HG03135 (cell line): ENCODE data around the gene TTC28.
"Not testable (repeated sequence)": the region's sequence is repeated elsewhere in the genome, so short reads cannot be mapped to it uniquely, and the experiment has no call there.

Experiments used
- ATAC-seq: cut with Tn5 transposase; IDR thresholded peaks from one replicate; pipeline ENCODE4 v1.9.1; 2021; ENCODE audit warnings: mild to moderate bottlenecking, moderate library complexity; ENCODE audit not compliant: unreplicated experiment

The TTC28 gene

DNA sequence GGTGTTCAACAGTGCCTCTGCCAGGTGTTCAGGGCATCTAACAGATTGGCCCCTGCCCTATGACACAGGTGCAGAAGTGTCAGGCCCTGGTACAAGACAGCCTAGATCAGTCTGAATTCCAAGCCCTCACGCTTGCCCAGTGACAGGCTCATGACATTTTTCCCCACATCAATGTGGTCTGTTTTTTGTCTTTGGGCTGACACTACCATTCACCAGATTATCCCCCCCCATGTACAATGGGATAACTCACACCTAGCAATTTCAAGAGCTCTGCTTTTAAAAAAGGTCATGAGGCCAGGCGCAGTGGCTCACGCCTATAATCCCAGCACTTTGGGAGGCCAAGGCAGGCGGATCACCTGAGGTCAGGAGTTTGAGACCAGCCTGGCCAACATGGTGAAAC lies 605.1 kb downstream of the TTC28 start:
- ATAC-seq: no peak

- ATAC-seq: no peak
Measured at GRCh38 chr22:28072066-28072465, 607.6 kb downstream of the TTC28 start.

DNA sequence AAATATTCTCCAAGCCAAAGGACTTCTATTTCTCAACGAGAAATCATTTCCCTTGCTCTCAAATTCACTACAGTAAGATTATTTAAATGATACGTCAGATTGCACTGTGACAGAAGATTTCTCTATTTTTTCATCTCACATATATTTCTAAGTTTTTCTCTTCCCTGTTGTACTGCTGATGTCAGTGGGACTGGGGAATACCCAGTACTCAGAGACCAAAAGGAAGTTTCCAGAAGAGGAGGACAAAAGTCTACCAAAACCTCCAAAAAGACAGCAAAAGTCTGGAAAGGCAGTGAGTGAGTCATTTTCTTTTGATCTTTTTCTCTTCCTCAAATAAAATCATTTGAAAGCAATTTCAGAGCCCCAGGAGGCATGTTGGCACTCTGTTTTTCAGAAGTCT lies 610.8 kb downstream of the TTC28 start:
- no peak for ATAC-seq

DNA sequence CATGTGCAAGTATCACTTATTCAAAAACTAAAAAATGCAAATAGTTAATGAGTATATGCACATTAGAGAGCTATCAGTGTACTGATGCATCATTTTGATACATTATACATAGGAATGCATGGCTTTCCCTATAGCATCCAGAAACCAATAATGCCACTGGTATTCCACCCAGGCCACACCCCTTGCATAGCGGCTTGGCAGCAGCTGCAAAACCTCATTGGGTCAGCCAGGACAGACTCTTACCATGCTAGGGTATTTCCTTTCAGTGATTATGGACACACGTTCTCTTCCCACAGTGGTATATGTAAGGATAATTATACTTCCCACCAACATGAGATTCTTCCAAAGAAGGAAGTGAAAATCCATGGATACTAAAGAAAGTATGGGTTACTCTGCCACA lies 614.7 kb downstream of the TTC28 start:
- ATAC-seq: no peak

DNA sequence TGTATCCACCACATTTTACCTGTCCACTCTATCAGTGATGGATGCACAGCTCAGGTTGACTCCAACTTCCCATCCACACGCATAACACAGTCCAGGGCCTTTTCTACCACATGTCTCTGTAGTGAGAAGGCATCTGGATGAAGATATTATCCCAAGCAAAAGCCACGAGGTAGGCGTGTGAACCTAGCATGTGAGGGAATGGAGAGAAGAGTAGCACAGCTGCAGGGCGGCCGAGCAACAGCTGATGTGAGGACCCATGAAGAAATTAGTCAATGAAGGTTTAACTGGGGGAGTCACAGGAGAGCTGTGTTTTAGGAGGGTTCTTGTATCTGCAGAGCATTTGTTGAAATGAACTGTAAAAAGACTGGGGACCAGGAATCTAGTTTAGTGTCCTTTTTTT lies 616.0 kb downstream of the TTC28 start:
- ATAC-seq: no peak

GRCh38 chr22:28060594-28060993 lies 619.0 kb downstream of the TTC28 start:
- not testable (repeated sequence) for ATAC-seq

GRCh38 chr22:28058036-28058435 lies 621.6 kb downstream of the TTC28 start:
- ATAC-seq: no peak

- no peak for ATAC-seq
Measured at GRCh38 chr22:28054819-28055208, 624.8 kb downstream of the TTC28 start.

- ATAC-seq: no peak
Measured at GRCh38 chr22:28053896-28054818, 625.5 kb downstream of the TTC28 start.

DNA sequence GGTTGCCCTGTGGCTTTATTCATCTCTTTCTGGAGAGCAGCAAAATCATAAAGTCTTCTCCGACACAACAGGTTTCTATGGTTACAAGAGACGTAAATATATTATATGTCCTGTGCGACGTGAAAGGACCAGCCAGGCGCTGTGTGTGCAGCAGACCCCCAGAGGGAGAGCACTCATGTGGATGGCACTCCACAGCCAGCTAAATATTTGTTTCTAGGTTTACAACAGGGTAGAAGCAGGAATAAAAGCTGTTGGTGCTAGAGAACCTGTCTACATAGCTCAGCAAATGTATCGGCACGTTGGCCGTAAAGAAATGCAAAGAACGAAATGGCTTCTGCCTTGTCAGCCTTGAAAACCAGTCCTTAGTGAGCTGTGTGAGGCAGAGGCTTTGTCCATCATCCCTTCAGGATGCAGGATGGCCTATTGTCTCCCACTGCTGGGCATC lies 626.8 kb downstream of the TTC28 start:
- no peak for ATAC-seq

DNA sequence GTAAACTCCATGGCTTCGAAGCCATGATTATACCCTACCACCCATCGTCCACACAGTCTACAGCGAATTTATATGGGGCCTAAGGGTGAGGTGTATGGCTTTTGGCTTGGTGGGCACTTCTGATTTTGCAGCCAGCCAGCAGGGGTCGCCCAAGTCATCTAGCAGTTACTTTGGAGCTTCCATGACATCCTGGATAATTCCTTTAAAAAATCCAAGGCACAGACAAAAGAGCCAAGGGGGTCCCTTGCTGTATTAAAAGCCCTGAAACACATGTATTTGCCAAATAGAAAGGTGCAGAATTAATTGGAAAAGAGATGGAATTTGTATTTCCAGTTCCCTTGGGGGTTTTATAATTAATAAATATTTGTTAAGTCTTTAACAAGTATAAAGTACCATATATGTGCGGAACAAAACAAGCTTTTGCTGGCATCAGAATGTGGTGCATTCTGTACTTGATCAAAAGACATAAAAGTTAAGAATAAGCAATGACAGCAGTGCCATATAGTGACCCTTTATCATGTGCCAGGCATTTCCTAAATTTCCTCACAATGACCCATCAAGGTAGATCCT lies 627.8 kb downstream of the TTC28 start:
- no peak for ATAC-seq

GRCh38 chr22:28051091-28051786 lies 628.4 kb downstream of the TTC28 start:
- no peak for ATAC-seq

GRCh38 chr22:28048529-28048928 lies 631.1 kb downstream of the TTC28 start:
- no peak for ATAC-seq

GRCh38 chr22:28047740-28048139 lies 631.9 kb downstream of the TTC28 start:
- ATAC-seq: no peak

- no peak for ATAC-seq
Measured at GRCh38 chr22:28046100-28046499, 633.5 kb downstream of the TTC28 start.

- no peak for ATAC-seq
Measured at GRCh38 chr22:28044546-28045173, 635.0 kb downstream of the TTC28 start.

GRCh38 chr22:28043266-28043665 lies 636.4 kb downstream of the TTC28 start:
- ATAC-seq: no peak

- no peak for ATAC-seq
Measured at GRCh38 chr22:28034760-28035401, 644.8 kb downstream of the TTC28 start.

- no peak for ATAC-seq
Measured at GRCh38 chr22:28034145-28034759, 645.4 kb downstream of the TTC28 start.

DNA sequence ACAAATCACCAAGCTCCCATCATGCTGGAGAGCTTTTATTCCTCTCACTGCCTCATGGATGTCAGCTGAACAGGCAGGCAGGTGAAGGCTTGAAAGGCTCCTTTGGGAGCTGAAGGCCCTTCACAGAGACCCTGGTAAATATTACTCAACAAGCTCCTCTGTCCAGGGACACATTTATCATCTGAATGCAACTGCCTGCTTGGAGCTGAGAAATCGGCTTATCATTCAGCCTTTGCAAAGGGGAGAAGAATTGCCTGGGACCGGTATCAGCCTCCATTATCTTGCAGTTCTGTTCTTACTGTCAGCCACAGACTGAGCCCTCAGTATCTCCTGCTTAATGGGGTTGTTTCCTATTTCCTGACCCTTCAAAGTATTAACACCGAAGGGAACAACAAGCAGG lies 646.8 kb downstream of the TTC28 start:
- no peak for ATAC-seq
